Measurements from ENCODE around the gene DLGAP1.

Gene DLGAP1

DNA sequence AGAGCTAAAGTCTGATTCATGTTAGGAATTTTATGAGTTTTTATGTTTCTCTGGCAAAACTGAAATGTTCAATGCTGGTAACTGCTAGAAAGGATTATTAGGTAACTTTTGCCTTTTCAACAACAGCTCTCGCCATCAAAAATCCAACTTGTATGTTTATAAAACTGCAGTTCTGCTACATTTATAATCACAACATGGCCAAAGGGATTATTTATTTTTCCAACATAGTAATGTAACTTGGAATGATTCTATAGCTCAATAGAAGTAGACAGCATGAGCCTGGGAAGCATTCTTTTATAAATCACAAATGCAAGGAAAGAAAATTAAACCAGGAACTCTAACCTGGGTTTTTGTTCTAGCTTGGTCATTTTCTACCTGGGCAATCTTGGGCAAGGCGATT, 534.3 kb downstream of the DLGAP1 start:
- no peak for DNase-seq

DNA sequence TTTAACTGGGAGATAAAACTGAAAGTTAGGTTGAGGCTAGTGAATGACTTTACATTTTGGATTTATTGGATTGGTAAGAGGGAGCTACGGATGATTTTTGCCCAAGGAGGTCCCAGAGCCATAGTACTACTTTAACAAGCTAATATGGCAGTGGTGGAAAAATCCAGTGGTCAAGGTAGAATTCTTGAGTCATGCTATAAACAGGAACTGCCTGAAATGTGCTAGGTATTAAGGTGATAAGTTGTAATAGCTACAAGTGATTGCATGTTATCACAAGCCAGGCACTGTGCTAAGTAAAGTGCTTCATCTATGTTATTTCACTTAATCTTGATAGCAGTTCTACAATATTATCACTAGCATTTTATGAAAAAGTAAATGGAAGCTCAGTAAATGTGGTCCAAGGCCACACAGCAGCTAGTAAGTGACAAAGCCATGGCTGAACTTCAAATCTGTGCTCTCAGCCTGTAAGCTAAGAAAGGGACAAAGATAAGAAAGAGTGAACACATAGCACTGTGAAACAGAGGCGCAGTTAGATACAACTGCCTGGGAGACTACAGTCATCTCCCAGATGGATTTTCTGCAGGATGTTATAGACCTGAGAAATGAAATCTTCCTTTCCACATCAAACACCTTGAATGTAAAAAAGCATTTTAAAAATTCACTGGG, 535.6 kb downstream of the DLGAP1 start:
- no peak for DNase-seq

DNA sequence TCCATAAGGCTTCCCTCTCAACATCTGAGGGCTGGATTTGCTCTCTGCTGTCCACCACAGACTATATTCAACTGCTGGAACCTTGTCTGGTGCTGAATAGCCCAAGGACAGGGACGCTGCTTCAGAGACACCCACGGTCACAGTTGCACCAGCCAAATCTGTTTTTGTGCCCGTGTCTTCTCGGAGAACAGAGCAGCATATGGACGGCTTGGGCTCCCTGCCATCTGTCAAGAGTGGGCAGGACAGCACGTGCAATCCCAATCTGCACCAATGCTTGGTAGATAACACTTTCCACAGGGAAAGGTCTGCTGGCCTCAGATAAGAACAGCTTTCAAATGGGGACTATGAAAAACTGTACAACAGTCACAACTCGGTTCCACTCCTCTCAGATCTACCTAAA, 539.0 kb downstream of the DLGAP1 start:
- no peak for DNase-seq

DNA sequence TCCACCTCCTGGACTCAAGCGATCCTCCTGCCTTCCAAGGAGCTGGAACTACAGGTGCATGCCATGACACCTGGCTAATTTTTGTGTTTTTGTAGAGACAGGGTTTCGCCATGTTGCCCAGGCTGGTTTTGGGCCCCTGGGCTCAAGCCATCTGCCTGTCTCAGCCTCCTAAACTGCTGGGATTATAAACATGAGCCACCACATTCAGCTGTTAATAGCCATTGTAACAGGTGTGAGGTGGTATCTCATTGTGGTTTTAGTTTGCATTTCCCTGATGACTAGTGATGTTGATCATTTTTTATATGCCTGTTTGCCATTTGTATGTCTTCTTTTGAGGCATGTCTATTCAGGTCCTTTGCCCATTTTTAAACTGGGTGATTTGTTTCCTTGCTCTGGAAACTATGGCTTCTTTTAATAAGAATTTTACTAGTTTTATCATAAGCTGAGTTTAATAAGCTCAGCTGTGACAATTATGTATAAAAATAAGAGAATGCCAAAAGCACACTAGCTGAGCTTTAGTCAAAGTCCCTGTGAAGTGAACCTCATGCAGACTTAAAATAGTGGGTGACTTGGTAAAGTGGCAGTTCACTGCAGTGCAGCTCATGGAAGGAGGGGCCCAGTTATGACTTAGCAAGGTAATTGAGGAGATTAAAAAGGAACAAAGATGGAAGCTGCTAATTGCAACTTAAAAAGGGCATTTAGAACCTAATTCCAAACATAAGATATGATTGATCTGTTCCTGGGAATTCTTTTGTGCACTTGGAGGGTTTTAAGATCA, 540.1 kb downstream of the DLGAP1 start:
- peak; percentile 29 for DNase-seq

DNA sequence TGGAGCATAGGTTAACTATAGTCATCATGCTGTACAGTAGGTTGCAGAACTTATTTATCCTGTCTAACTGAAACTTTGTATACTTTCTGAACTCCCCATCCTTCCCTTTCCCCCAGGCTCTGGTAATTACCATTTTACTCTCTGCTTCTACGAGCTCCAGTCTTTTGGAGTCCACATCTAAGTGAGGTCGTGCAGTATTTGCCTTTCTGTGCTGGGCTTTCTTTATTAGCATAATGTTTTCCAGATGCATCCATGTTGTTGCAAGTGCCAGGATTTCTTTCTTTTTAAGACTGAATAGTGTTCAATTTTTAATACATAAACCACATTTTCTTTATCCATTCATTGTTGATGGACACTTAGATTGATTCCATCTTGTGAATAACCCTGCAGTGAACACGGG, 541.0 kb downstream of the DLGAP1 start:
- DNase-seq, result no peak

DNA sequence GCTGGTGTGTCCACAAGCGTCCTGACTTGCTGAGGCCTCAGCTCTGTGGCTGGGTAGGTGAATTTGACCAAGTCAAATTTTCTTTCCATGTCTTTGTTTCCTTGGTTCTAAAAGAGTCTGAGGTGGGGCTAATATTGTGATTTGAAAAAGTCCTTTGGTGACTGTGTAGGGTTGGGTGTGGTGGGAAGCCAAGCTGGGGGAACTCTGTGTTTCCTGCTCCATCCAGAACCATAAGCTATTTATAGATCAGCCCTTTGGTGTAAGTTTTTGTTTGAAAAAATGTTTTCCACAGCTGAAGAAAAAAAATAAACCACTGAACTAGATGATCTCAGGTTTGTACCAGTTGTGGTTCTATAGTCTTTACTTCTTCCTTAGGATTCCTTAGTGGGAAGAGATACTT, 542.4 kb downstream of the DLGAP1 start:
- DNase-seq, result no peak

DNA sequence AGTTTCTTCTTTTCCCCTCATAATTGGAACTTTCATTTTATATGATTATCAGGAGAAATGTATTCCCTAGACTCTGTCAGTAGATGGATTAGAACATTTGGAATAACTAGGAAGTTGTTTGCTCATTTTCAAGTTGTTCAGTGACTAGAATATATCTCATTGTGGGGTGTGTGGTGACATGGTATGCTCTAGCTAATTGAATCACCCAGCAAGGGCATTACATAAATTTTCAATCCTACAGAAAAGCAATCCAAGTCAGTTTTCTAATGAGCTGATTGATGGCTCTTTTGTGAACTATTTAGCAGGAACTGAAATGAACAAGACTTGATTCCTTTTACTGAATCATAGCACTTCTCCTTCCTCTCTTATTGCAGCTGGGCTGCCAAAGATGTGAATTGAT, 543.7 kb downstream of the DLGAP1 start:
- DNase-seq, result no peak

DNA sequence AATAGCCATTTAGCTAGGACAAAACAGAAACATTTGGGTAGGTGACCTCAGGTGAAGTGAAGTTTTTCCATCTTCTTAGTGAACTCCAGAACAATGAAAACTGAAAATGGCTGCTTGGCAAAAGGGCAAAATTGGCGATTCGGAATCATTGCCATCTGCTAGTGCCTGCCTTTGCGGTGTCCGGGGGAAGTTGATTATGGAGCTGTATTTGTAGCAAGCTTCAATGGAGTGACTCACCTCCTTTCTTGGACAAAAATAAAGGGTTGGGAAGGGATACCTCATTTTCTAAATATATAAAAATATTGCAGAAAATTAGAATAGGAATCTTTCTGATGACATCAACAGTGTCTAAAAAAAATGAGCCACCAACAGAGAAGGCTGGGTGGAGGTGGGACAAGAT, 544.6 kb downstream of the DLGAP1 start:
- DNase-seq, result no peak

DNA sequence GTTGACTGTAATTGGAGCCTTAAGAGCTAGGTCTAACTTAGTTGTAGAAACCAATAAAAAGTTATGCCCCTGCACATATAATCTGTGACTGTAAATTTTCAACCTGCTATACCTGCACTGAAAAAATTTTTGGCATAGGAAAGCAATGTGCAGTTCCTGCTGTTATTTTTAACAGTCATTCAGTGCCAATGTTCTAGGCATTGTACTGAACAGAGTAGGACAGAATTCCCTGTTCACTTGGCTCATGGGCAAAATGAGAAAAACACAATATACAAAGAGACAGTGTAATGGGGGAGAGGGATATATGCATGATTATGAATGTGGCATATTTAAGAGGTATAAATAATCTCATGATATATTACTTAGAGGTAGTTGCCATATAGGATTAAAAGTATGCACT, 547.2 kb downstream of the DLGAP1 start:
- no peak for DNase-seq

DNA sequence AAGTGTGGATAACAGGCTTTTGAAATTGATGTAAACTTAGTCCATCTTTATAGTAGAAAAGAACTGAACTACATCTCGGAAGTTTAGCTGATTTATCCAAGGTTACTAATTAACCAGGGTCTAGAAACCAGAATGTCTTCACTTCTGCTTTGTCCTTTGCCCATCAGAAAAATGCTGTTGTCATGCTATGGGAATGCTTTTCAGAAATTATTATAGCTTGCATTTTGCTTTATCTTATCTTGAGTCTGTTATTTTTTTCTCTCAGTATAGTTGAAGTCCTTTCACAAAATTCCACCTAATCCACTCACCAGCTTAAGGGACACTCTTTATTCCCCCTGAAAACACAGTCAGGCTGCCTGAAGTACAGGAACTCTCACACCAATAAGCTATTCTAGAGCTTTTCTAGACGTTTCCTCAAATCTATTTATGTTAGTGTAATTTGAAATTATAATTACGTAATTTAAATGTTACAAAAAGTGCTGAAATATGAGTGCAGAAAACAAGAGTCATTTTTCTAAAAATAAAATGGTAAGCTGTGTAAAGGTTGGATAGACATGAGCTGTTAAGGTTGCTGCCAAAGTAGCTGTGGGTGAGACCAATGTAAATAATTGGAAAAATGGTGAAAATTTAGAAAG, 548.9 kb downstream of the DLGAP1 start:
- no peak for DNase-seq

DNA sequence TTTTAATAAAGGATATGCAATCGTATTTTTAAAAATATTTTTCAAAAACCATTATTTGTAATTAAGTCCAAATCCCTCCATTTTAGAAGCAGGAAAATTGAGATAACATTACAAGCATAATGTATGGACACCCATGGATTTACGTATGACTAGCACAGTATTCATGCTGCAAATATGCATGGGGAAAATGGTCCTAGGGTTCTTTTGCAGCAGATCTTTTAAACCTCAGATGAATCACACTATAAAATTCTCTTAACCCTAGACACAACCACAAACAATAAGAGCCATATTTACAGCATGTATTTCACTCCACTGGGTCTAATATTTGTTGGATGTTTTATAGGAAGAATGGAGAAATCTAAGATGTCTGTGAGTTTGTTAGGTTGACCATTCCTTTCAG, 551.8 kb downstream of the DLGAP1 start:
- DNase-seq, result no peak

DNA sequence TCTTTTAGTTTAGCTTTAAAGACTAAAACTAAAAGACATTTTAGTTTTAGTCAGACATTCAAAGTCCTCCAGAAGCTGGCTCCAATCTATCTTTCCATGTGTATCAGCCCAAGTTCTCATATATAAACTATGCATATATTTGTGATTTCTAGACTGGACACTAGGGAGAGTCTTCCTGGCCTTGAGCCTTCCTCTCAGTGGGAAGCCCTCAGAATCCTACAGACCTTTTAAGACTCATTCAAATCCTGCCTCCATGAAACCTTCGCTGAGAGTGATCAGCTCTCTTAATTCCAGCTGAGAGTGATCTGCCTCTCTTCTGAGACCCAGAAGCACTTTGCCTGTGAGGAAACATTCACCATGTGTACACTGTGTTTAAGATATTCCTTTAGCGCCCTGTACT, 552.4 kb downstream of the DLGAP1 start:
- no peak for DNase-seq

DNA sequence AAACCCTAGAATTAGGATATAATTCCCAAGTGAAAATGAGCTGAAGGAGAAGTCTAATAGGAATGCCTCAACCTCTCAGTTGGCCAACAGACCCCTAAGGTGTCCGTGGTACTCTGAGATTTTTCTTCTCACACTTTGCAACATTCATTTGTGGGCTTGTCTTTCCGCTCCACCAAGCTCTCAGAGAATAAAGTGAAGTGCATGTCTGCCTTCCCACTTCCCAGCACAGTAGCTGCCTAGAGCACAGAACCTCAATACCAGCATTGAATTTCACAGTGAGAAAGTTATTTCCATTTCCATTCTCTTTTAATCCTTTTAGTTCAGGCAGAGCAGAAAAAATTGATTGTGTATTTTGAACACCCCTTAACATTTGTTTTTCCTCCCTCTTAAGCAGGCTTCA, 553.3 kb downstream of the DLGAP1 start:
- DNase-seq, result peak; percentile 24

DNA sequence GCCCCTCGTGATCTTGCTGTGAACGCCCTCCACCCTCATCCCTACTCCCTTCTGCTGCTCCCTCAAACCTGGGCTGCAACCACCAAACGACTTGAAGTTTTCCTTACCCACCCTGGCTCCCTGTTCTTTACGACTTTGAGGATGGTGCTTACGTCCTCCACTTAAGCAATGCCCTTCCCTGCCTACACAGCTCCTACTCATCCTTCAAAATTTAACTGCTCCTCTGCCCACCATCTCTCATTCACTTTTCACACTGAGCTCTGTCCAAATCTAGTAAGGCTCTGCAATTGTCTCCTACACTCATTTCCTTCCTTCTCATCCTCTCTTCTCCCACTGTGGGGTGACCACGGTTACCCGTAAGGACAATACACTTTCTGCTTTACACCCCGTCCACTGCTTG, 554.1 kb downstream of the DLGAP1 start:
- no peak for DNase-seq

DNA sequence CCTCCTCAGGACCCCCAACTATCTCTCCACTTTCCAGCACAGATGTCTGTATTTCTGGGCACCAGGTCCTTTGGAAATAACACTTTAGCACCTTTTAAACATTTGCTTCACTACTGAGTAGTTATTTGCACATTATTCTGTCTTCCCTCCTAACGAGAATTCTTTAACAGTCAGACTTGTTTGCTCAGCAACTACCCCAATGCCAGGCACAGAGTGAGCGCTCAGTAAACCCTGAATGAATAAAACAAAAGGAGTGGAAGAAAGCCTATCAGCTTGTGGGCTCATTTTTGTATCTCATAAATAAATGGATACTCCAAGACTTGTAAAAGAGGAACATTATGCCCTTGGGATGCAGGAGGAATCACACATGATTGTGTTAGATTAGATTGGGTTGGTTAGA, 554.8 kb downstream of the DLGAP1 start:
- DNase-seq, result no peak

DNA sequence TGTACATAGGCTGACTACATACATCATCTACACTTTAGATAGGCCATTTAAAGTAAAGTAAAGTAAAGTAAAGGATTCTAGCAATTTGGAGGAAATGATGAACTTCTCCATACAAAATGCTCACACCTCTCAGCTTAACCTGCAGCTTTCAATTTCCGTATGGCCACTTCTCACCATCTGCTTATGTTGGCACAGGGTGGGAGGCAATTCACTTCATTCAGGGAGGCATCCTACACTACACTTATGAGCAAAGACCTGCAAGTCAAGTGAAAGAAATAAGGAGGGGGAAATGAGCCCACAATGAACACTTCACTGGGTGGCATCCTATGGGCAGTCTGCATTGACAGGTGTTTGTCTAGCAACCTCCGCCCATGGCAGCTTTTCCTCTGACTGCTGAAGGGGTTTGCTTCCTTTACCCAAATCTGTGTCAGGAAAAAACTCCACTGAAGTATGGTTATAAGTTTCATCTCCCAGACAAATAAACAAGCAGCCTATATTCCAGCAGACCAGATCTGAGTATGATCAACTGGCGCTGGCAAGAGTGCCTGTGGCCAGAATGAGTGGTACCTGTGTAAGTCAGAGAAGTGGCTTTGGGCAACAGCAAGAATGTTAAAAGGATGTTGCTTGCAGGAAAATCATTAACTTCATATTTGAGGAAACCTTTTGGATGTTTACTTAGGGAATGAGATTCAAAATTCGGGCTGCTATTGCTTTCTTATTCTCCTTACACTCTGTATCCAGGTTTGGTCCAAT, 556.1 kb downstream of the DLGAP1 start:
- peak; percentile 10 for DNase-seq

DNA sequence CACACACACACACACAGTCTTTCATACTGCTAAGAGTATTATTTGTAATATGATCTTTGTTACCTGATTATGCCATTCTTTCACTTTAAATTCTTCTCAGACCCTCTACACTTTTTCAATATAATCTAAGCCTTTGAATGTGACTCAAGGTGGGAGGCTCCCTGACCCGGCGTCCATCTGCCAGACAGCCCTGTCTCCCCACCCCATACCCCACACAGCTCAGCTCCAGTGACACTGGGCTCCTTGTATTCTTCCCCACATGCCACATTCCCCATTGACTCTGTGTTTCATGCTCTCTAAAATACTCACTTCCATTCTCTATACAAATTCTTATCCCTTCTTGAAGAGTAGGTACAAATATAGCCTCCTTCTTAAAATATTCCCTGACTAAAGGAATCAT, 563.0 kb downstream of the DLGAP1 start:
- DNase-seq, result no peak

DNA sequence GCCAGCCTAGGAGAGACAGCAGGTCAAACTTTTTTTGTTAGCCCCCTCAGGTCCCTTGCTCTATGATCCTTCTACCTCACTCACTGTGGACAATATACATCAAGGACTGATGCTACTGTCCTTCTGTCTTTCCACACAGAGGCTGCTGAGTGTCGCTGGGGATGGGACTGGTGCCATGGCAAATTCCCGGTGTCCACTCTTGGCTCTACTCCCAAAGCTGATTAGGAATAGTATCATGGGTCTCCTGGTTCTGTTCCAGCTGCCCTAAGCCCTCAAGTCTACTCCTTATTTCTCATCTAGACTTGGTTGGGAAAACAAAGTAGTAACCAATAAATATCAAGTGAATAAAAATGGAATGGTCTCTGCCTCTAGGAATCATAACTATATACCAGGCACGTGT, 563.9 kb downstream of the DLGAP1 start:
- no peak for DNase-seq

DNA sequence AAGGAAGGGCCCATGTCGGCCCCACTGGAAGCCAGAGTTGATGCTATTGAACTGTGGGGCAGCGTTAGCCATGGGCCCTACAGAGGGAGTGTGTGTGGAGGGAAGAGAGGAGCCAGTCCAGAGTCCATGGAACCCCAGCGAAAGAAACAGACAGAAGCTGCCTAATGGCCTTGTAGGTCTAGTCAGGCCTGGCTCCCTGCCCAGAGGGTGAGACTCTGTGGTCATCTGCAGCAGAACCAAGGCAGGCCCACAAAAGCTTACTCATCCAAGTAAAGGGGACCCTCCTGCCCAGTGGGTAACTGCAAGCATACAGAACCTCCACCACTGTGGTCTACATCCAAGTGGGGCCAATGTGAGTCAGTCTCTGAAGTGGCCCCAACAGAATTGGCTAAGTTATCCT, 565.3 kb downstream of the DLGAP1 start:
- no peak for DNase-seq

DNA sequence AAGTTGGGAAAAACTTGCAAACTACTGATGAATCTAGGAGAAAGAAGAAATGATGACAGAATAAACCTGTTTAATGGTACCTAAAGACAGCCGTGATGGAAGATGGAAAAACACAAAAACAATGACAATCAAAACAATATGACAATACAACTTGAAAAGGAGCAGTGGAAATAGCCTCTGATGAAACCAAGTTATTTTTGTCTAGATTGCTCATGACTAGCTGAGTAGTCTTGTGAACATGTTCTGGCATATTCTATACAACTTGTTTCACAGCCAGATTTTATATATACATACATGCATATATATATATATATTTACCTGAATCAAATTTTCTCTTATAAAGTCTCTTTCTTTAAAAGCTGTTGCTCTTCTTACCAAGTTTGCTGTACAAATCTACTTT, 566.0 kb downstream of the DLGAP1 start:
- no peak for DNase-seq

DNA sequence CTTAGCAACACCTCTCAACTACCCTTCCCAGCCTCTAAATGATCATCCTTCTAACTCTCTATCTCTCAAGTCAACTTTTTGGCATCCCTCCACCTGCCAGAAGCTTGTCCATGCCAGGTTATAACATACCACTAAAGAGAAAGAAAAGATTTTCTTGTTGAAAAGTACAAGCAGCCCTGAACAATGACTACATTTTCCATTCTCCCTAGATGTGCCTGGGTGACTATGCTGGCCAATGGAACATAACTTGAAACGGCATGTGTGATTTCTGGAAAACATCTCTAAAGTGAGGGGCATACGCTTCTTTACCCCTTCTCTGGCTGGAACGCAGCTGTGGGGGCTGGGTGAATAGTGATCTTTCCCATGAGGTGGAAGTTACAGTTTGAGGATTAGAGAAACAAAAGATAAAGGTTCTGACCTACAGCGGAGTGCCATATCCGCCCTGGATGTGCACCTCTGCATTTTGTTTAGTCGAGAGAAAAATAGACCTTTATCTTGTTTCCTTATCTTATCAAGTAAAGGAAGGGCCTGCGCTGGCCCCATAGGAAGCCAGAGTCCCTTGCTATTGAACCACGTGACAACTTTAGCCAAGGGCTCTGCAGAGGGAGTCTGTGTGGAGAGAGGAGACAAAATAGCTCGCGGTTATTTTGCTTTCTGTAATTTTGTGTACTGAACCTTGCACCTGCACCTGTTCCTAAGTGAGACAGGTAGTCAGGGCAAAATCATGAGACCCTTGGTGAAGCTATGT, 568.4 kb downstream of the DLGAP1 start:
- DNase-seq, result no peak

DNA sequence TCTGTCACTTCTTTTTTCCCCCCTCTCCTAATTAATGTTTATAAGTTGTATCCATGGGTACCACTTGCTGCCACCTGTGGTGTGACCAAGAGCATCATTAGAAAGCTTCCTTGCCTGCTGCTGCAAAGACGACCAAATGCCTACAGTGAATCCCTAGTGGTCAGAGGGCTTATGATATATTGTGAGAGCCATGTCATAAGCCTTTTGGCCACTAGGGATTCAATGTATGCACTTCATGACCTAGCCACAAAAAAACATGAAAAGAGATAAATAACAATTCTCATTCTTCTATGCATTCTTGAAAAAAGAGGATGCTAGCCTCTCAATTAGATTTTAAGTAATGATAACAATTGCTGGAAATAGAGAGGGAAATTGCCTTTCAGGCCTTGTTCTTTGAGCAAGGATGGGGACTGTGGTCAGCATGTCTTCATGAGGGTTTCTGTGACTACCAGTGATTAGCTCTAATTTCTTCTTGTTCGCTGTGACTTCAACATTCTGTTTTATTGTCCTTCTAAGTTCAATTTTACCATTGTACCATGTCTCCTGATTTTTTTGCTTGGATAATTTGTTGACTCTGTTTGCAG, 569.8 kb downstream of the DLGAP1 start:
- no peak for DNase-seq

DNA sequence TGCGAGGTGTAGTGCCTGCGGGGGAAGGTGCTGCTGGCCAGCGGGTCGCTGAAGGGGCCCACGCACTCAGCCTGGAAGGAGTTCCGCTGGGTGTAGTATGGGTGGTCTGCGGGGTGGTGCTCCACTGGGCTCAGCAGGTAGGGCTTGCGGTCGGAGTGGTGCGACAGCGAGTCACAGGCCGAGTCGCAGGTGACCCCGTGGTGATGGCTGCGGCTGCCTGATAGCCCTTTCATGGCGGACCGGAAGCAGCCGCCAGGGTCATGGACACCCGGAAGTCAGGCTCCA, 575.3 kb downstream of the DLGAP1 start:
- no peak for DNase-seq
